ENCODE results near the gene DARS2.
"Not testable (repeated sequence)": the region's sequence is repeated elsewhere in the genome, so short reads cannot be mapped to it uniquely, and the experiment has no call there.

The DARS2 gene

GRCh38 chr1:173862146-173862768 is 37.8 kb downstream of the DARS2 start:
- not testable (repeated sequence) for DNase-seq

- DNase-seq = no peak
Observed at GRCh38 chr1:173862769-173863223, 38.3 kb downstream of the DARS2 start.

- DNase-seq = no peak
Observed at GRCh38 chr1:173863224-173864161, 39.0 kb downstream of the DARS2 start.

- no peak for DNase-seq
Observed at GRCh38 chr1:173864179-173864867, 39.9 kb downstream of the DARS2 start.

GRCh38 chr1:173865468-173866164 is 41.1 kb downstream of the DARS2 start:
- no peak for DNase-seq

GRCh38 chr1:173866413-173867115 is 42.1 kb downstream of the DARS2 start:
- DNase-seq = no peak

- no peak for DNase-seq
Observed at GRCh38 chr1:173867141-173867752, 42.8 kb downstream of the DARS2 start.

GRCh38 chr1:173867753-173868265 is 43.3 kb downstream of the DARS2 start, which contains the start of gene GAS5:
TSS of gene GAS5 (minus strand) at chr1:173867989.
- peak; percentile 100 for DNase-seq

- DNase-seq = peak; percentile 70
Observed at GRCh38 chr1:173868266-173869020, 44.0 kb downstream of the DARS2 start, which contains the start of gene ZBTB37. TSS of gene ZBTB37 (plus strand) at chr1:173868380. CDS start at chr1:173870226, 1,846 bp downstream.

- DNase-seq = no peak
Observed at GRCh38 chr1:173869021-173869359, 44.5 kb downstream of the DARS2 start.

- no peak for DNase-seq
Observed at GRCh38 chr1:173870252-173871075, 46.0 kb downstream of the DARS2 start.

- DNase-seq = no peak
Observed at GRCh38 chr1:173871091-173871490, 46.6 kb downstream of the DARS2 start.

GRCh38 chr1:173871500-173871899 is 47.0 kb downstream of the DARS2 start:
- no peak for DNase-seq

GRCh38 chr1:173876732-173877131 is 52.3 kb downstream of the DARS2 start:
- no peak for DNase-seq

GRCh38 chr1:173878251-173878650 is 53.8 kb downstream of the DARS2 start:
- no peak for DNase-seq

GRCh38 chr1:173881117-173881516 is 56.6 kb downstream of the DARS2 start:
- not testable (repeated sequence) for DNase-seq

- no peak for DNase-seq
Observed at GRCh38 chr1:173884701-173885100, 60.2 kb downstream of the DARS2 start.

- no peak for DNase-seq
Observed at GRCh38 chr1:173886746-173887611, 62.5 kb downstream of the DARS2 start.

Data from fibroblast of skin of abdomen (primary cell).